Measurements from ENCODE around the gene LYL1.

- no peak for TF ChIP-seq CTCF (IDR thresholded peaks at IDR 0.05)
- TF ChIP-seq POLR2A (IDR thresholded peaks at IDR 0.05) = no peak
- no peak for TF ChIP-seq POLR2AphosphoS5 (IDR thresholded peaks at IDR 0.05)
Measured at GRCh38 chr19:13137290-13137794, 34.7 kb upstream of the LYL1 start.
